Subcutaneous adipose tissue (tissue), 4 donors: ENCODE data around the gene AP5S1. TPM values are rescaled to one million over a fixed set of nuclear protein-coding genes. Genes with fewer than 3 reads are reported as not detected.

ENCODE experiments used
- total RNA-seq, 4 donors: library from RNA; depleted of rRNA; stranded (reverse); fragments of >200 nt; gene quantifications; one replicate each; pipeline ENCODE4 v1.1.0, GENCODE V29; 2016
- TF ChIP-seq, protein P1 (sequence below): fragments of 450-650 bp; IDR thresholded peaks from one replicate; pipeline ENCODE4 v1.5.1; 2016; ENCODE audit warnings: low read depth, mild to moderate bottlenecking, control low read depth, antibody characterized with exemption, moderate library complexity

Gene AP5S1
- total RNA-seq, 4 donors from 2014 or later = 8.0 to 15.1 (median 10.6) TPM

DNA sequence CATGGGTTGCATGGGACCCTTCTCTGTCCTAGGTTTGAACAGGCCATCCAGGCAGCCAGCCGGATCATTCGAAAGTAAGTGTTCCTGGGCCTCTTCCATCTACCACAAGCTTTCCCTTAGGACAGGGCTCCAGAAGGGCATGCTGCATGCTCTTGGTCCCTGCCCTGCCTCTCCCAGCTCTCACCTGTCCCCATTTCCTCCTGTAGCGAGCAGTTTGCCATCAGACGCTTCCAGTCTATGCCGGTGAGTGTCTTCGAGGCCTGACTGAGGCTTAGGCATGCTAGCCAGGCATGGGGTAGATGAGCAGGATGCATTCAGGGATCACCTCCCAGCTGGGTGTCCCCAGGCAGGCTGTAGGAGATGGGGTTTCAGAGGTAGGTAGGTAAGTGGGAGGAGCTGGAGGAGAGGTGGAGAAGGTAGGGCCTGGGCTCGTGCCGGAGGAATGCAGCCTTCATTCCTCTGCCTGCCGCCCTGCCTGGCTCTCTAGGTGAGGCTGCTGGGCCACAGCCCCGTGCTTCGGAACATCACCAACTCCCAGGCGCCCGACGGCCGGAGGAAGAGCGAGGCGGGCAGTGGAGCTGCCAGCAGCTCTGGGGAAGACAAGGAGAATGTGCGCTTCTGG, 20.0 kb upstream of the AP5S1 start:
- TF ChIP-seq, protein P1, sequence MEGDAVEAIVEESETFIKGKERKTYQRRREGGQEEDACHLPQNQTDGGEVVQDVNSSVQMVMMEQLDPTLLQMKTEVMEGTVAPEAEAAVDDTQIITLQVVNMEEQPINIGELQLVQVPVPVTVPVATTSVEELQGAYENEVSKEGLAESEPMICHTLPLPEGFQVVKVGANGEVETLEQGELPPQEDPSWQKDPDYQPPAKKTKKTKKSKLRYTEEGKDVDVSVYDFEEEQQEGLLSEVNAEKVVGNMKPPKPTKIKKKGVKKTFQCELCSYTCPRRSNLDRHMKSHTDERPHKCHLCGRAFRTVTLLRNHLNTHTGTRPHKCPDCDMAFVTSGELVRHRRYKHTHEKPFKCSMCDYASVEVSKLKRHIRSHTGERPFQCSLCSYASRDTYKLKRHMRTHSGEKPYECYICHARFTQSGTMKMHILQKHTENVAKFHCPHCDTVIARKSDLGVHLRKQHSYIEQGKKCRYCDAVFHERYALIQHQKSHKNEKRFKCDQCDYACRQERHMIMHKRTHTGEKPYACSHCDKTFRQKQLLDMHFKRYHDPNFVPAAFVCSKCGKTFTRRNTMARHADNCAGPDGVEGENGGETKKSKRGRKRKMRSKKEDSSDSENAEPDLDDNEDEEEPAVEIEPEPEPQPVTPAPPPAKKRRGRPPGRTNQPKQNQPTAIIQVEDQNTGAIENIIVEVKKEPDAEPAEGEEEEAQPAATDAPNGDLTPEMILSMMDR = no peak

DNA sequence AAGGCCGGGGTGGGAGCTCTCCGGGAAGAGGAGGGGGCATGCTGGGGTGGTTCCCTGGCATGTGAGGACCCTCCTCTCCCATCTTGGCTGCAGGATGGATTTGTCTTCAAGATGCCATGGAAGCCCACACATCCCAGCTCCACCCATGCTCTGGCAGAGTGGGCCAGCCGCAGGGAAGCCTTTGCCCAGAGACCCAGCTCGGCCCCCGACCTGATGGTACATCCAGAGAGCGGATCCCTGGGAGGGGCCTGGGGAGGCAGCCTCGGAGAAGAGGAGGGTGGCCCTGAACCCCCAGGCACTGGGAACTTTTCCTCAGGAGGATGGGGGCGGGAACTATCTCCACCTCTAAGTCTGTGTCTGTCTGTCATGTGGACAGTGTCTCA, 19.5 kb upstream of the AP5S1 start:
- TF ChIP-seq, protein P1 = no peak

DNA sequence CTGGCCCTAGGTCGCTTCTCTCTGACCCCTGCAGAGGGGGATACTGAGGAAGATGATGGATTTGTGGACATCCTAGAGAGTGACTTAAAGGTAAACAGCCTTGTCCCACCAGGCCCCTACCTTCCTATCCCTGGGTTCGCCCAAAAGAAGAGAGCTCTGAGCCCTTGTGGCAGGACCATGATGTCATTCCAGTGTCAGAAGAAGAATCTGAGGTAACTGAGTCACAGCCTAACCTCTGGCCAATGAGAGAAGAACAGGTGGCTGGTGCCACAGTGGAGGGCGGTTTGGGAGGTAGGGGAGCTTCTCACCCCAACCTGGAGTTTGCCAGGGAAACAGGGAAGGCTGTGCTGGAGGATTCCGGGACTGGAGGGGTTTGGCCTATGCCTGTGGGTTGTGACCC, 19.0 kb upstream of the AP5S1 start:
- TF ChIP-seq, protein P1 = no peak

DNA sequence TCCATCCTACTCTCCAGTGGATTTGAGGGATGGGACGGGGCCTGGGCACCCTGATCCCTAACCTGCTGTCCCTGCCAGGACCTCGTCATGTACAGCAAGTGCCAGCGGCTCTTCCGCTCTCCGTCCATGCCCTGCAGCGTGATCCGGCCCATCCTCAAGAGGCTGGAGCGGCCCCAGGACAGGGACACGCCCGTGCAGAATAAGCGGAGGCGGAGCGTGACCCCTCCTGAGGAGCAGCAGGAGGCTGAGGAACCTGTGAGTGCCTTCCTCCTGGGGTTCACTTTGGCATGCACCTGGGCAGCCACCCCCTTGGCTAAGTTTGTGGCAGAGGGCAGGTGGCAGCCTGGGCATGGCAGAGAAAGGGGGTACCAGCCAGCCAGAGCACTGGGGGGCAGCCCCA, 18.5 kb upstream of the AP5S1 start:
- TF ChIP-seq, protein P1 = no peak

DNA sequence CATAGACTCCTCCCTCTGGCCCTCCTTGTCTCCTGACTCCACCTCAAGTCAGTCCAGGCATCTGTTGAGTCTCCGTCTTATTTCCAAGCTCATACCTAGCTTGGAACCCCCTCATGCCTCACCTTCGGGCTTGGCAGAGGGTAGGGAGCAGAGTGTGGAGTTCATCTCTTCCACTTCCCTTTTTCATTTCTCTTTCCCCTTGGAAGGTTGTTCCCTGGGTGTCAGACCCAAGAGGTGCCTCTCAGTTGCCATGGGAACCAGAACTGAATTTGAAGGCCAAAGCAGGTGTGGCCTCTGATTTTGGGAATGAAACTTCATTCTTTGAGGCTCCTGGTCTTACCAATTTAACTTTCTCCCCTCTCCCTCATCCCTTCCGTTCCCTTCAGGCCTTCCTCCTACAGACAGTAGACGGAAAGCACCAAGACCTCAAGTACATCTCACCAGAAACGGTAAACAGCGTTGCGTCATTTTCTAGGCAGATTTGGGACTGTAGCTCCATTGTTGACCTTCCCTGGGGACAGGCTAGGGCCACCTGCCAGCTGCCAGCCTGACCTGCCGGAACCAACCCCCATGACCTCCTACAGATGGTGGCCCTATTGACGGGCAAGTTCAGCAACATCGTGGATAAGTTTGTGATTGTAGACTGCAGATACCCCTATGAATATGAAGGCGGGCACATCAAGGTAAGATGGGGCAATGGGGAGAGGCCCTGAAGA, 17.7 kb upstream of the AP5S1 start:
- TF ChIP-seq, protein P1 = no peak

DNA sequence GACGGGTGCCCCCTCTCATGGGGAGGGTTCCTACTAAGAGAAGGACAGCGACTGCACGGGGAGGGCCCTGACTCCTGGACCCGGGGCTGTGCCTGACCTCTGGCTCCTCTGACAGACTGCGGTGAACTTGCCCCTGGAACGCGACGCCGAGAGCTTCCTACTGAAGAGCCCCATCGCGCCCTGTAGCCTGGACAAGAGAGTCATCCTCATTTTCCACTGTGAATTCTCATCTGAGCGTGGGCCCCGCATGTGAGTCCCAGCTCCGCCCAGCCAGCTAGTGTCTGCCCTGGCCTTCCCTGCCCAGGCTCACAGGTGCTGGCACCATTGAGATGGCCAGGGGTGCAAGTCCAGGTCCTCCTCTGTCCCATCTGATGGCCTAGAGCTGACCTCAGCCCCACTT, 17.1 kb upstream of the AP5S1 start:
- TF ChIP-seq, protein P1 = no peak

DNA sequence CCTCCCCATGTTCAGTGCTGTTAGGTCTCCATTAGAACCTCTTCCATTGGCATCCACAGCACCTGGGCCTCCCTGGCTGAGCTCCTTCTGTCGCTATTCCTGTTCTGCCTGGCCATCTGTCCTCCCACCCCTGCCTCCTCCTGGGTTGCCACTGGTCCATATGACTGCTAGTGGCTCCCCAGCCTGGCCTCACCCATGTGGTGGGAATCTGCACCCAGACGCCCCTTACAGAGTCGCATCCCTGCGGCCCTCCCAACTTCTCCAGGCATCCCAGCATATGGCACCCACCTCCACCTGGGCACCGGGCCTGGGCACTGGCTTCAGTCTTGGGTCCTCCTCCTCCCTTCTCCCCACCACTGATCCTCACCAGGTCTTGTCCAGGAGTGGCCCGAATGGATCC, 16.5 kb upstream of the AP5S1 start:
- TF ChIP-seq, protein P1 = no peak
